Umbilical cord (tissue), 2 donors: ENCODE measurements around the gene GRIK2. TPM values are rescaled to one million over a fixed set of nuclear protein-coding genes. Genes with fewer than 3 reads are reported as not detected.
"Not testable (repeated sequence)": the region's sequence is repeated elsewhere in the genome, so short reads cannot be mapped to it uniquely, and the experiment has no call there.

Experiments
- DNase-seq: peaks from one replicate; pipeline ENCODE4 v3.0.0-alpha.2; 2015; ENCODE audit warnings: low spot score
- total RNA-seq: library from RNA; depleted of rRNA; stranded (reverse); fragments of >200 nt; gene quantifications from one replicate; pipeline ENCODE4 v1.2.3, GENCODE V29; 2014; ENCODE audit warnings: low replicate concordance; ENCODE audit not compliant: insufficient read depth

Gene GRIK2
- 38.5 TPM for total RNA-seq

GRCh38 chr6:101393251-101393828 lies at the start of gene GRIK2:
TSS of gene GRIK2 (plus strand) at chr6:101393708.
- peak; percentile 67 for DNase-seq

GRCh38 chr6:101344885-101345284 lies 48.6 kb upstream of the GRIK2 start:
- DNase-seq = no peak

GRCh38 chr6:101348816-101349215 lies 44.7 kb upstream of the GRIK2 start:
- no peak for DNase-seq

GRCh38 chr6:101350631-101351030 lies 42.9 kb upstream of the GRIK2 start:
- not testable (repeated sequence) for DNase-seq

- DNase-seq = no peak
Measured at GRCh38 chr6:101351173-101351572, 42.3 kb upstream of the GRIK2 start.

- DNase-seq = peak; percentile 7
Measured at GRCh38 chr6:101352316-101352715, 41.2 kb upstream of the GRIK2 start.

- no peak for DNase-seq
Measured at GRCh38 chr6:101365181-101365580, 28.3 kb upstream of the GRIK2 start.

- DNase-seq = peak; percentile 77
Measured at GRCh38 chr6:101379926-101380325, 13.6 kb upstream of the GRIK2 start.

GRCh38 chr6:101380897-101381630 lies 12.4 kb upstream of the GRIK2 start:
- DNase-seq = no peak

- not testable (repeated sequence) for DNase-seq
Measured at GRCh38 chr6:101383747-101384146, 9.8 kb upstream of the GRIK2 start.

GRCh38 chr6:101386982-101387381 lies 6.5 kb upstream of the GRIK2 start:
- DNase-seq = no peak

GRCh38 chr6:101391772-101392585 lies 1.5 kb upstream of the GRIK2 start:
- no peak for DNase-seq

GRCh38 chr6:101392586-101393230 lies 800 bp upstream of the GRIK2 start:
- DNase-seq = peak; percentile 39

- DNase-seq = peak; percentile 55
Measured at GRCh38 chr6:101393829-101394251, 332 bp downstream of the GRIK2 start.

GRCh38 chr6:101394936-101395335 lies 1.4 kb downstream of the GRIK2 start:
- DNase-seq = no peak

- no peak for DNase-seq
Measured at GRCh38 chr6:101395345-101395744, 1.8 kb downstream of the GRIK2 start.

- DNase-seq = peak; percentile 81
Measured at GRCh38 chr6:101396548-101397173, 3.2 kb downstream of the GRIK2 start.

GRCh38 chr6:101397199-101397598 lies 3.7 kb downstream of the GRIK2 start:
- no peak for DNase-seq

GRCh38 chr6:101398716-101399615 lies 5.5 kb downstream of the GRIK2 start:
- peak; percentile 53 for DNase-seq

- no peak for DNase-seq
Measured at GRCh38 chr6:101399616-101400162, 6.2 kb downstream of the GRIK2 start.
